Activated CD4-positive, CD25-positive, alpha-beta regulatory T cell treated with anti-CD3 and anti-CD28 coated beads, Interleukin-2, amount 50 U/mL, for 72 hours (primary cell): Measurements from ENCODE around the gene ASXL3.

Experiments
- DNase-seq: peaks from one replicate; pipeline ENCODE4 v3.0.0; 2021

ASXL3 gene

GRCh38 chr18:33577685-33578517 lies at the start of gene ASXL3:
ASXL3 (plus strand) TSS chr18:33578219; CDS start chr18:33578632, 413 bp downstream.
- DNase-seq = no peak

- DNase-seq = no peak
Observed at GRCh38 chr18:33532978-33533377, 45.0 kb upstream of the ASXL3 start.

DNA sequence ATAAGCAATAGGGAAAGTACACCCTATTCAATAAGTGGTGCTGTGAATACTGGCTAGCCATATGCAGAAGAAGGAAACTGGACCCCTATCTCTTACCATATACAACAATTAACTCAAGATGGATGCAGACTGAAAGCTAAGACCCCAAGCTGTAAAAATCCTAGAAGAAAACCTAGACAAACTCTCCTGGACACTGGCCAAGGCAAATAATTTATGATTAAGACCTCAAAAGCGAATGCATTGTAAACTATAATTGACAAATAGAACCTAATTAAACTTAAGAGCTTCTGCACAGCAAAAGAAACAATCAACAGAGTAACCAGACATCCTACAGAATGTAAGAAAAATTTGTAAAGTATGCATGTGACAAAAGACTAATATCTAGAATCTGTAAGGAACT lies 41.1 kb upstream of the ASXL3 start:
- DNase-seq = no peak

DNA sequence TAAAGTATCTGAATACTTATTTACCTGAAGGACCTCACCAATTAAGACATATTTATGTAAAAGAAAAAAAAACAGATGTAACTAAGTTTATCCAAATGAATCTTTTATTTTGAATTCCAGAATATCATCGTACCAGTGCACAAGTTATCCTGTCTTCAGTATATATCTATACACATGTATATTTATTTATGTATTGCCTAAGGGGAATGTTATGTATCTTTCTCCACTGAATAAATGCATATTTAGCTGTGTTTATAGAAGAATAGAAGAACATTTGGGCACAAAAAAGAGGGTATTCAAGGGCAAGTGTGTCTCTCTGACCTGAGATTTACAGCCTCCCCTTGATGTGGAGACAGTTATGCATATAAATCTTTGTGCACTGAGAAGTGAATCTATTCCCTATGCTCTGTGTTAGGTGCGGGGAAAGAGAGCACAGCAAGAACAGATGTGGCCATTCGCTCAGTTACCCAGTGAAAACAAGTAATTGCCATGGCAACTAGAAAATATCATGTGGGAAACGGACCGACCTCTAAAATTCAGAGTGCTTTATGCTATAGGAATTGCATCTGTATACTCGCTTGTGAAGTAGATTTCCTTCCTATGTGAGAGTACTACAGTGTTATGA lies 39.5 kb upstream of the ASXL3 start:
- no peak for DNase-seq

DNA sequence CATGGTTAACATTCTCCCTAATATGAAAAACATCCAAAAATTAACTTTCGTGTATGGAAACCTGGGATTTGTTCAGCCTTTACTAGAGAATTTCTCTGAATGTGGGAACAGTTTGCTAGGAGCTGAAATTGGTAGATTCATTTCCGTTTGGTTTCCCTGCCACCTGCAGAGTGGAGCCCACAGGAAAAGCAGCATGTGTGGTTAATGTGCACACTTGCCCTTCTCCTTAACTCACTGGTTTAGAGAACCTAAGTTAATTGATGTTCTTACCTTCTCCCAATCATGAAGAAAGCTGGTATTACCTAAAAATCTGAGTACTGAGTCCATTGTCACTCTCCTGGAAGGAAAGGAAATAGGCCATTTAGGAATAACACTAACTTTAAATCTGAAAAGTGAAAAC lies 37.6 kb upstream of the ASXL3 start:
- no peak for DNase-seq

DNA sequence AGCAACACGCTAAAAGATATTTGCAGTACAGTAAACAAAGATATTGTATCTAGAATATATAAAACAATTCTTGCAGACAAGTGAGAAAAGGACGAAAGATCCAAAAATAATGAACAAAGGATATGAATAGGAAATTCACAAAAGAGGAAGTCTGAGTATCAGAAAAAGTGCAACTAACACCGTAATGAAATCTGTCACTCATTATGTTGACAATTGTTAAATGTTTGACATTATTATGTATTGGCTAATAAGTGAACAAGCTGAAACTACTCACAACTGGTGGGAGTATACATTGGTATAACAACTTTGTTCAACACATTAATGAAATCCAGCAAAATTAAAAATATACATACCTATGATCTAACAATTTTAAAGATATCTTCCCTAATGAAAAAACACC lies 36.7 kb upstream of the ASXL3 start:
- DNase-seq = no peak

DNA sequence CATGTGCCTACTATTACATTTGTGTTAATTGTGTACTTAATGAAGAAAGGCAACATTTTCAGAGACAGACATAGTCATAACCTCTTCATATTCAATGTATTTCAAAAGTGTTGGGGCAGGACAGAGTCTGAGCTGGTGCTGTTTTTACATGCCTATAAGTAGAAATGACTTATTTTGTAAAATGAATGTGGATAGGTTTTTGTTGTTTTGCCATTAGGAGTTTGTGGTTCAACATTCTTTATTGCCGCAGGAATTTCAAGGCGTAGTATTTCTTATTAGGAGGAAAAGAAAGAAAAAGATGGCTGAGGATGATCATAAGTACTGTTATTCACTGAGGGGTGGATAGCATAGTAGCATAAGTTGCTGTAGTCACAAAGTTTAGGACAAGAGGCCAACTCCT lies 21.2 kb upstream of the ASXL3 start:
- no peak for DNase-seq

GRCh38 chr18:33557706-33558105 lies 20.3 kb upstream of the ASXL3 start:
- DNase-seq = no peak

DNA sequence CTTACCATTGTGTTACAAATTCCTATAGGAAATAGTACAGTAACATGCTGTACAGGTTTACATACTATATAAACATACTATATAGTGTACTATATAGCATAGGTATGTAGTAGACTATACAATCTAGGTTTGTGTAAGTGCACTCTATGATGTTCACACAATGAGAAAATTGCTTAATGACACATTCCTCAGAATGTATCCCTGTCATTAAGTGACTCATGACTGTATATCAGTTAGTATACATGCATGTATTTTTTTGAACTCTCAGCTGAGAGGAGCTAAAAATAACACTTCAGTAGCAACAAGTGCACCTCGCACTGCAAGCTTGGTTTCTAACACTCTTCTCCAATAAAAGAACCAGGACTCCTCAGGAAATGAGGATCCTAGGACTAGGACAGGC lies 19.5 kb upstream of the ASXL3 start:
- no peak for DNase-seq

GRCh38 chr18:33560686-33561370 lies 17.2 kb upstream of the ASXL3 start:
- no peak for DNase-seq

DNA sequence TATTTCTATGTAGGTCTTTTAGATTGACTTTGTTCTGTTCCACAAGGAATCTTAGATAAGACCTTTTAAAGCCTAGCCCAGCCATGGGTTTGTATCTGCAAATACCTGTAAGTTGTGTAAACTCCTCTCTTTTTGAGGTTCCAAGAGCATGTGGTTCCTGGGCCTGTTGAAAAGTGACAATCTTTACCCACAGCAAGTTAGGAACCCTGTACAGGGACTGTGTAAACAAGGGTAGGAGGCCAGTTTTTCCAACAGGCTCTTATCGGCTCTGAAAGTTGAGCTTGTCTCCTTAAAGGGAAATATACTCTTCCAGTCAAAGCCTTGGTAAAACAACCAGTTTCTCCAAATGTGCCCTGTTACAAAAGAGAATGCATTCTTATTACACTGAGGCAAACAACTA lies 15.3 kb upstream of the ASXL3 start:
- DNase-seq = no peak

DNA sequence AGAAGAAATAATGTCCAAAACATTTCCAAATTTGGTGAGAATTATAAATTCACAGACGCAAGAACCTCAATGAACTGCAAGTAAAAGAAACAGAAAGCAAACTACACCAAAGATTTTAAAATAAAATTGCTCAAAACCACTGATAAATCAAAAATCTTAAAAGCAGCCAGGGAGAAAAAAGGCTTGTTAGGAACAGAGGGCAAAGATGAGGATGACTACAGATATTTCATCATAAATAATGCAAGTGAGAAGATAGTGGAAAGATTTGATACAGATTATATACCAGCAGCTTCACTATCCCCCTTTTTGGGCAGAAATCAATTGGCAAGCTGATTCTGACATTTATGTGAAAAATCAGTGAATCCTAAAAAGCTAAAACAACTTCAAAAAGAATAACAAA lies 10.3 kb upstream of the ASXL3 start:
- no peak for DNase-seq

DNA sequence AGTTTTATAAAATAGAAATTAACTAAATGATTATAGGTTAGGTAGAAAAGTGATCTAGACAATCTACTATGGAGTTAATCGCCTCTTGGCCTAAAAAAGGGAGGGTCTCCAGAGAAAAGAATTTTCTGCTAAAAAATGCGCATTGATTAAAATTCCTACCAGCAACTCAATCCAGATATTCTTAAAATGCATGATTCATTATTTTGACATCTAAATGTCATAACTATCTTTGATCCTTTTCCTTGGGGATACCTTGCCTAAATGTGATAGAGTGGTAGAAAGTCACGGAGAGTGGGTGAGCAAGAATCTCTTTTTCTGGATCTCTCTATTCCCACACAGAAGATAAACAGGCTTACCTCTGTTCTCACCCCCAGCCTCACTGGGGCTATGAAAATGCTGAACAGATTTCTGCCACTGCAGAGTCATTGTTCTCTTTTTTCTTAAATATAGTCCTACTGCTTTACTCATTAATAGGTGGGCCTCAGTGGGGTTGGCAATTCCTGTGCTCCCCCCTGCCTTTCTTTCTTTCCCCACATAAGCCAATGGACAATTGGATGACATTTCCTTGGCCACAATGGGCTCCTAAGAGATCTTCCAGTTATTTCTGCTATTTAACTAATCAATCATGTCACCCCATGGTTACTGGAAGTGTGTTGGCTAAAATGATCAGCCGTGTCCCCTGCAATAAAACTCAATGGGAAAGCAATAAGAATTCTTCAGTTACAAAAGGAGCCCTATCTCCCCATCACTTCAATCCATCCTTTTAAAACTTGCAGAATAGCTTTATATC lies 5.8 kb upstream of the ASXL3 start:
- no peak for DNase-seq

DNA sequence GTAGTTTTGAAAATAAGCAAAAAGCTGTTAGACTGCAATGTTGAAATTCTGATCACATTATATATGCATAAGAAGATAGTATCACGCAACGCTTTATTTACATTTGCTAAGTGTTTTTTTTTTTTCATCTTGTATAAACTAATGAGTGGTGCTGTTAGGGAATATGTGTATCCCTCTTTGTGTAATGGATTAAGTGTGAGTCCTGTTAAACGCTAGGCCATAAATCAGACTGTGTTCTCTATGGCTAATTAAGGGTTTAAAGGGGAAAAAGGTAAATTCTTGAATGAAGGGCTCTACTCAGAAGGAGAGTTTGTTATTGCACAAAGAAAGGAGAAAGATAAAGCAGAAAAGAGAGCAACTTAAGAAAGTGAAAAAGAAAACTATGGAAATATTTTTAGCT lies 4.8 kb upstream of the ASXL3 start:
- no peak for DNase-seq

DNA sequence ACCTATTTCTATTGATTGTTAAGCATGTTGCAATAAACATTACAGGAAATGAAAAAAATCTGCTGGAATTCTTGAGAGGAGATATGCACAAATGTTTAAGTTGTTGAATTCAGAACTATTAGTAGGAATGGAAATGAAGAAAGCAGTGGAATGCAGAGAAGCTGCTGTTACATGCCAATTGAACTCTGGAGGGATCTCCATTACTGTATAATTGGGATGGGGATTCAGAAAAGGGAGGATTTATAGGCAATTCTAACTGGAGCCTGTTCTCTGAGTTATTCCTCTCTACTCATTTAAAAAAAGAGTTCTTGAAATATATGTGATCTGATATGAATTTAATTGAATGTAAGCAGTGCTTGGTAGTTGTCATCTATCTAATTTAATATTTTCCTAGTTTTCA lies 2.6 kb upstream of the ASXL3 start:
- no peak for DNase-seq

DNA sequence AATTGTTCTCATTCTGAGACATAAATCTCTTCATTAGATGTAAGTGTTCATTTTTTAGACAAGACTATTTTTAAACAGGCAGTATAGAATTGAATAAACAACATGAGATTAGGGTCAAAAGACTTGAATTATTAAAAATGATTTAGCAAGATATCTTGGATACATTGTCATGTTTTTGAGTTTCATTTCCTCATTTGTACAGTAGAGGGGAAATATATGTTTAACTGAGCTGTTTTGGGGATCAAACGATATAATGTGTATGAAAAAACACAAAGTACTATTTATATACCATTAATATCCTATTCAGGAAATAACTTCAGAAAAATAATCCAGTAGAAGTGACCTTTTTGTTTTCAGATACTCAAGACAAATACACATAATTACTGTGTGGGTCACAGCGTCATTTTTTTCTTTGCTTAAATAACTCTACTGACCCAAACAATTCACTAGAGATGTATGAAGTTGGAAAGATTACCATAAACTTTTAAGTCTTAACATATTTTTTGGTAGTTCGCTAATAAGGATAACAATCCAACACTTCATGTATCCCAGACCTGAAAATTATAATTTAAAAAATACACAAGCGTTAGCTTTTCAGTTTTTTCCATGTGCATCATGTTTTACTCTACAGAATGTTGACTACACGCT lies 896 bp upstream of the ASXL3 start:
- DNase-seq = no peak

DNA sequence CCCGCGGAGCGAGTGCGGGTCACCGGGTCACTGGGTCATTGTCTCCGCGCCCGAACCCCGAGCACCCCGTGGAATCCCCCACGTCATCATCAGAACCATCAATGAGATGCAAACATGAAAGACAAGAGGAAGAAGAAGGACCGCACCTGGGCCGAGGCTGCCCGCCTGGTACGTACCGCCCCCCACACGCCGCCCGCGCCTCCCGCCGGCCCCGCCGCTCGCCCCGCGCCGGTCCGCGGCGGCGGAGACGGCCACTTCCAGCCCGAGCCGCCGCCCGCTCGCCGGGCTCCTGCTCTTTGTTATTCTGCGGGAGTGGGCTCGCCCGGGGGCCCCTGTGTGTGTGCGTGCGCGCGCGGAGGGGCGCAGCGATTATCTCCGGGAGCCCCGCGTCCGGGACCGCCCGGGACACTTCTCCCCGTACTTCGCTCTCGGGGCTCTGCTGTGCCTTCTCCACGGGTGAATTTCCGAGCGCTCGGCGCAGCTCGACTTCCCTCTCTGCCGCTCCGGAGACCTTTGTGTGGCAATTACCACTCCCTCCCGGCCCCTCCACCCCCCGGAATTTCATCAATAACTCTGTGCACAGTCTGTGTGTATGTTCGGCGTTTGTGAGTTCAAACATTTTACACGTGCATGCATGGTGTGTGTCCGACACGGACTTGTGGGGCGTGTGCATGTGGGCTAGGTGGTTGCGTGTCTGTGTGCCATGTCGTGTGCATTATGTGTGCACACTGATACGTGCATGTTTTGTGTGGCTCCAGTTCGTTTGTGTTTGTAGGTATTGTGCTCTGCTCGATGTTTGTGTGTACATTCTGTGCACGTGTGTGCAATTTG lies 714 bp downstream of the ASXL3 start:
- no peak for DNase-seq

- no peak for DNase-seq
Observed at GRCh38 chr18:33579349-33580215, 1.6 kb downstream of the ASXL3 start.

- no peak for DNase-seq
Observed at GRCh38 chr18:33580546-33580945, 2.5 kb downstream of the ASXL3 start.

- no peak for DNase-seq
Observed at GRCh38 chr18:33581856-33582255, 3.8 kb downstream of the ASXL3 start.

- DNase-seq = no peak
Observed at GRCh38 chr18:33583901-33584300, 5.9 kb downstream of the ASXL3 start.
